GM10248 (cell line): ENCODE data around the gene MPP3.
"Not testable (repeated sequence)": the region's sequence is repeated elsewhere in the genome, so short reads cannot be mapped to it uniquely, and the experiment has no call there.

Experiments
- CTCF ChIA-PET: fragments of 300-600 bp; sonication (Branson Sonifier 250); formaldehyde crosslinking; extraction: SDS; loops from one replicate; lab custom pipeline; 2021; ENCODE audit warnings: antibody characterized with exemption; lab: Yijun Ruan, JAX
- POLR2A ChIA-PET: fragments of 350-650 bp; sonication (Branson Sonifier 250); formaldehyde crosslinking; extraction: SDS; loops from one replicate; lab custom pipeline; 2020; ENCODE audit warnings: antibody characterized with exemption; lab: Yijun Ruan, JAX
- DNase-seq: peaks from one replicate; pipeline ENCODE4 v3.0.0; 2012; ENCODE audit errors: extremely low spot score
- CTCF ChIP-seq: IDR thresholded peaks from 2 replicates; pipeline ENCODE4 v1.5.1; 2012; ENCODE audit warnings: mild to moderate bottlenecking, low read depth; ENCODE audit errors: extremely low read depth, missing control alignments, control extremely low read depth

Gene MPP3

GRCh38 chr17:43873091-43873490 lies 40.1 kb upstream of the MPP3 start:
- DNase-seq, result no peak
- no peak for TF ChIP-seq CTCF
- ChIA-PET CTCF (interaction anchor here (0.9 kb wide), 1 partner anchor 19 kb away, joined by 3 read pairs; no protein-coding TSS in a partner anchor), POLR2A (no interaction called here)

- POLR2A ChIA-PET, result no interaction called here
- CTCF ChIA-PET, result interaction anchor here (0.9 kb wide), 1 partner anchor 20 kb away, joined by 3 read pairs; no protein-coding TSS in a partner anchor
- TF ChIP-seq CTCF, result no peak
- DNase-seq, result no peak
These were observed 39.2 kb upstream of the MPP3 start for GRCh38 chr17:43871946-43872690.

- CTCF ChIA-PET, result interaction anchor here (1.0 to 2.2 kb wide), 2 partner anchors 11 to 23 kb away, joined by 5 to 8 read pairs; no protein-coding TSS in a partner anchor
- POLR2A ChIA-PET, result interaction anchor here (0.6 kb wide), 1 partner anchor 7 kb away, joined by 3 read pairs; no protein-coding TSS in a partner anchor
- not testable (repeated sequence) for DNase-seq
These were observed 36.1 kb upstream of the MPP3 start for GRCh38 chr17:43869031-43869430.

- ChIA-PET CTCF (interaction anchor here (1.0 to 2.2 kb wide), 2 partner anchors 12 to 22 kb away, joined by 5 to 8 read pairs; no protein-coding TSS in a partner anchor), POLR2A (no interaction called here)
- no peak for TF ChIP-seq CTCF
- no peak for DNase-seq
These were observed 35.5 kb upstream of the MPP3 start for GRCh38 chr17:43868226-43868994.

GRCh38 chr17:43864161-43864984 lies 31.4 kb upstream of the MPP3 start:
- ChIA-PET POLR2A (no interaction called here), CTCF (interaction anchor here (1.1 to 2.2 kb wide), 4 partner anchors 15 to 45 kb away, joined by 3 to 16 read pairs (median 4); no protein-coding TSS in a partner anchor)
- no peak for DNase-seq
- TF ChIP-seq CTCF, result no peak

GRCh38 chr17:43861960-43862359 lies 29.0 kb upstream of the MPP3 start:
- ChIA-PET POLR2A (interaction anchor here (0.6 kb wide), 1 partner anchor 8 kb away, joined by 3 read pairs; no protein-coding TSS in a partner anchor), CTCF (interaction anchor here (1.2 to 4.8 kb wide), 4 partner anchors 15 to 18 kb away, joined by 3 to 22 read pairs (median 8); partner anchors contain the start of gene CD300LG)
- DNase-seq, result no peak
- no peak for TF ChIP-seq CTCF
